Gastroesophageal sphincter (tissue), 4 donors: ENCODE results near the gene ENTHD1. TPM values are rescaled to one million over a fixed set of nuclear protein-coding genes. Genes with fewer than 3 reads are reported as not detected.

Source experiments
- ATAC-seq: fragments of 150-250 bp; one replicate; pipeline ENCODE4 v1.9.1; 2016; ENCODE audit warnings: mild to moderate bottlenecking, moderate library complexity
- H3K27ac ChIP-seq, 4 donors: fragments of 200-600 bp; sonication (generic) in 3 of 4; 1 replicate in 3 of 4; 2 replicates in 1 of 4; pipeline ENCODE4 v1.5.1; 2016 to 2019
- H3K27me3 ChIP-seq: fragments of 200-600 bp; sonication (generic); one replicate; pipeline ENCODE4 v1.5.1; 2019
- H3K36me3 ChIP-seq, 2 donors: fragments of 200-600 bp; sonication (generic); one replicate each; pipeline ENCODE4 v1.5.1; 2019; ENCODE audit warnings: control low read depth in 1 of 2
- H3K4me1 ChIP-seq, 3 donors: fragments of 200-600 bp; sonication (generic); 1 replicate in 2 of 3; 2 replicates in 1 of 3; pipeline ENCODE4 v1.5.1; 2016 to 2019; ENCODE audit warnings: control low read depth in 2 of 3
- H3K4me3 ChIP-seq, 2 donors: fragments of 200-600 bp; sonication (generic); one replicate each; pipeline ENCODE4 v1.5.1; 2019; ENCODE audit warnings: mild to moderate bottlenecking in 1 of 2, moderate library complexity in 1 of 2
- H3K9me3 ChIP-seq, 3 donors: fragments of 200-600 bp; sonication (generic); one replicate each; pipeline ENCODE4 v1.5.1; 2017 to 2019; ENCODE audit warnings: control low read depth in 2 of 3
- CTCF ChIP-seq, 4 experiments: fragments of 200-600 bp in 2 of 4; fragments of 450-650 bp in 2 of 4; sonication (generic) in 1 of 4; IDR thresholded peaks; one replicate each; pipeline ENCODE4 v1.5.1; 2017 to 2019; ENCODE audit warnings: antibody characterized with exemption in 4 of 4, mild to moderate bottlenecking in 2 of 4, moderate library complexity in 2 of 4
- EP300 ChIP-seq: sonication (generic); formaldehyde crosslinking; IDR thresholded peaks from one replicate; pipeline ENCODE4 v1.6.1; 2017; ENCODE audit warnings: antibody characterized with exemption, mild to moderate bottlenecking
- POLR2A ChIP-seq, 2 donors: fragments of 450-650 bp; IDR thresholded peaks; one replicate each; pipeline ENCODE4 v1.6.1; 2017; ENCODE audit warnings: antibody characterized with exemption in 2 of 2, mild to moderate bottlenecking in 2 of 2, moderate library complexity in 1 of 2
- POLR2AphosphoS5 ChIP-seq: sonication (generic); formaldehyde crosslinking; IDR thresholded peaks from one replicate; pipeline ENCODE4 v1.6.1; 2017; ENCODE audit warnings: antibody characterized with exemption
- whole genome bisulfite sequencing, 2 donors: methylation state at CpG; one replicate each; pipeline ENCODE4 v1.1.5; 2018; ENCODE audit warnings: low coverage in 1 of 2; 5-methylcytosine and 5-hydroxymethylcytosine counted together
- total RNA-seq, 4 donors: library from RNA; depleted of rRNA; stranded (reverse); fragments of >200 nt; gene quantifications; one replicate each; pipeline ENCODE4 v1.1.0, GENCODE V29; 2016

Gene ENTHD1
- total RNA-seq, 4 donors from 2014 or later, result 0.47 TPM; not detected in 3

- TF ChIP-seq POLR2AphosphoS5 (no peak), CTCF (IDR thresholded peaks at IDR 0.05) (no peak)
- 74 to 85% methylated on average over 10 to 17 of the region's 18 CpGs for WGBS, 2 donors
- H3K27me3 ChIP-seq, result peaks cover 44% of the 10 kb centered on the region
- no peaks in the 10 kb centered on the region for H3K36me3 ChIP-seq
- peaks cover 0 to 12% (median 0%) of the 10 kb centered on the region in 3 donors for H3K4me1 ChIP-seq
- ATAC-seq, result no peak
- no peaks in the 10 kb centered on the region for H3K9me3 ChIP-seq
- H3K27ac ChIP-seq, result no peak overlapping the region
- H3K4me3 ChIP-seq, result no peak overlapping the region
Measured at GRCh38 chr22:39924286-39924685, 30.7 kb upstream of the ENTHD1 start.

GRCh38 chr22:39923696-39924095 lies 30.1 kb upstream of the ENTHD1 start:
- no peak for ATAC-seq
- no peak for TF ChIP-seq EP300
- TF ChIP-seq CTCF (IDR thresholded peaks at IDR 0.05), result no peak
- TF ChIP-seq POLR2A (IDR thresholded peaks at IDR 0.05), result no peak
- no peak for TF ChIP-seq POLR2AphosphoS5
- peaks cover 38% of the 10 kb centered on the region for H3K27me3 ChIP-seq
- H3K4me1 ChIP-seq, result peaks cover 0 to 16% (median 0%) of the 10 kb centered on the region in 3 donors
- no peaks in the 10 kb centered on the region for H3K9me3 ChIP-seq
- no peaks in the 10 kb centered on the region for H3K36me3 ChIP-seq
- H3K27ac ChIP-seq, result no peak overlapping the region
- H3K4me3 ChIP-seq, result no peak overlapping the region
- WGBS, 2 donors, result 29 to 52% methylated on average over 5 of the region's 5 CpGs

GRCh38 chr22:39920134-39920743 lies 26.7 kb upstream of the ENTHD1 start:
- no peak for ATAC-seq
- H3K36me3 ChIP-seq, result no peaks in the 10 kb centered on the region

GRCh38 chr22:39917776-39918495 lies 24.4 kb upstream of the ENTHD1 start:
- WGBS, 2 donors, result 35 to 40% methylated on average over 9 to 12 of the region's 12 CpGs
- H3K27me3 ChIP-seq, result peaks cover 4% of the 10 kb centered on the region
- TF ChIP-seq EP300 (no peak), POLR2AphosphoS5 (no peak), CTCF (IDR thresholded peaks at IDR 0.05) (no peak), POLR2A (IDR thresholded peaks at IDR 0.05) (no peak)
- no peak for ATAC-seq
- no peak overlapping the region for H3K4me3 ChIP-seq
- H3K36me3 ChIP-seq, result no peaks in the 10 kb centered on the region
- H3K27ac ChIP-seq, result peak overlapping the region in 2 of 4 donors; percentile 6 to 36
- H3K9me3 ChIP-seq, result no peaks in the 10 kb centered on the region
- H3K4me1 ChIP-seq, result peaks cover 0 to 29% (median 13%) of the 10 kb centered on the region in 3 donors

More at GRCh38 chr22:39920134-39920743, 26.7 kb upstream of the ENTHD1 start:
- H3K27ac ChIP-seq, result peak overlapping the region in 1 of 4 donors; percentile 31
- H3K4me3 ChIP-seq, result no peak overlapping the region
- 75 to 87% methylated on average over 5 to 8 of the region's 8 CpGs for WGBS, 2 donors
- H3K4me1 ChIP-seq, result peaks cover 0 to 29% (median 13%) of the 10 kb centered on the region in 3 donors
- H3K9me3 ChIP-seq, result no peaks in the 10 kb centered on the region
- H3K27me3 ChIP-seq, result peaks cover 16% of the 10 kb centered on the region
- TF ChIP-seq CTCF (IDR thresholded peaks at IDR 0.05), result no peak
- no peak for TF ChIP-seq EP300
- TF ChIP-seq POLR2A (IDR thresholded peaks at IDR 0.05), result no peak
- no peak for TF ChIP-seq POLR2AphosphoS5

- ATAC-seq, result no peak
- Histone ChIP-seq H3K27ac (no peak overlapping the region), H3K27me3 (peaks cover 12% of the 10 kb centered on the region), H3K4me3 (no peak overlapping the region), H3K4me1 (peaks cover 0 to 29% (median 13%) of the 10 kb centered on the region in 3 donors), H3K36me3 (no peaks in the 10 kb centered on the region), H3K9me3 (no peaks in the 10 kb centered on the region)
- 40 to 45% methylated on average over 2 to 5 of the region's 5 CpGs for WGBS, 2 donors
- no peak for TF ChIP-seq POLR2A (IDR thresholded peaks at IDR 0.05)
- no peak for TF ChIP-seq CTCF (IDR thresholded peaks at IDR 0.05)
- no peak for TF ChIP-seq EP300
- TF ChIP-seq POLR2AphosphoS5, result no peak
Measured at GRCh38 chr22:39917197-39917643, 23.7 kb upstream of the ENTHD1 start.
